ENCODE results near the gene RAB11FIP4.

DNA sequence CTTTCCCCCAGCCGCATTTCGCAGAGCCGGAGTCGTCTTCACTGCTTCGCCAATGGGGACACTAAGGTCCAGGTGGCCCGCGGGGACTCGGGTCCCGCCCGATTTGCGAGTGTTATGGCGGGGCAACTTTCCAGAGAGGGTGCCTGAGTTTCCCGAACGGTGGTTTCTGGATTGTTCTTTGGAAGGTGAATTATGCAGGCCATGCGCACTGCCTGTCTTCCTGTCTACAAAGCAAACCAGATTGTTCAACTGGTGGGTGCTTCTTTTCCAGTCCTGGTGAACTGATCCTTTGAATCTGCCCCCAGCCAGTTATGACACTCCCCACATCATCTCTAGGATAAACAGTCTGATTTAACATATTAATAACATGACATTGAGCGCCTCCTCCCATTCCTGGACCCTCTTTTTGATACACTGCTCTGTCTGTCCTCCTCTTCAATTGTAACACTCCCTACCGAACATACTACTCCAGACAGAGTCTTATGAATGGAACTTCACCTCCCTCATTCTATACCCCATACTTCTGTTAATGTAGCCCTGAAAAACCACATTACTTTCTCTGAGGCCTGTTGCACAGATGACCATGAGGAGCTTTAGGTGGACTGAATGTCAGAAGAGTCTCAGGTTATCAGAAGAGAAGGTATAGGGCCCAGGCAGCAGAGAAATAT, 159.0 kb downstream of the RAB11FIP4 start:
- TF ChIP-seq, protein P1, sequence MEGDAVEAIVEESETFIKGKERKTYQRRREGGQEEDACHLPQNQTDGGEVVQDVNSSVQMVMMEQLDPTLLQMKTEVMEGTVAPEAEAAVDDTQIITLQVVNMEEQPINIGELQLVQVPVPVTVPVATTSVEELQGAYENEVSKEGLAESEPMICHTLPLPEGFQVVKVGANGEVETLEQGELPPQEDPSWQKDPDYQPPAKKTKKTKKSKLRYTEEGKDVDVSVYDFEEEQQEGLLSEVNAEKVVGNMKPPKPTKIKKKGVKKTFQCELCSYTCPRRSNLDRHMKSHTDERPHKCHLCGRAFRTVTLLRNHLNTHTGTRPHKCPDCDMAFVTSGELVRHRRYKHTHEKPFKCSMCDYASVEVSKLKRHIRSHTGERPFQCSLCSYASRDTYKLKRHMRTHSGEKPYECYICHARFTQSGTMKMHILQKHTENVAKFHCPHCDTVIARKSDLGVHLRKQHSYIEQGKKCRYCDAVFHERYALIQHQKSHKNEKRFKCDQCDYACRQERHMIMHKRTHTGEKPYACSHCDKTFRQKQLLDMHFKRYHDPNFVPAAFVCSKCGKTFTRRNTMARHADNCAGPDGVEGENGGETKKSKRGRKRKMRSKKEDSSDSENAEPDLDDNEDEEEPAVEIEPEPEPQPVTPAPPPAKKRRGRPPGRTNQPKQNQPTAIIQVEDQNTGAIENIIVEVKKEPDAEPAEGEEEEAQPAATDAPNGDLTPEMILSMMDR (IDR thresholded peaks at IDR 0.05), result no peak
- TF ChIP-seq EP300 (IDR thresholded peaks at IDR 0.05), result no peak
- no peak for TF ChIP-seq POLR2A (IDR thresholded peaks at IDR 0.05)
